ENCODE data around the gene GIT2.

- TF ChIP-seq CTCF (IDR thresholded peaks at IDR 0.05): no peak
- TF ChIP-seq POLR2A (IDR thresholded peaks at IDR 0.05): no peak
These were observed 56.7 kb downstream of the GIT2 start for GRCh38 chr12:109939504-109939903.
